ENCODE results near the gene EIF5. TPM values are rescaled to one million over a fixed set of nuclear protein-coding genes. Genes with fewer than 3 reads are reported as not detected.

EIF5 gene
- total RNA-seq, 1 experiment from 2014 or later = 238 TPM

- intact Hi-C loops (cut with micrococcal nuclease; ENCODE audit: unreplicated experiment) = no loop called here
- ChIA-PET CTCF (no interaction called here), POLR2A (interaction anchor here (0.6 to 0.7 kb wide), 2 partner anchors 56 to 197 kb away, joined by 4 to 7 read pairs; no protein-coding TSS in a partner anchor)
- H3K4me3 ChIP-seq (ENCODE audit: low read depth in 2 of 2, low read length in 2 of 2) = peak overlapping the region; percentile 79 to 91
- ATAC-seq (no peak), DNase-seq (ENCODE audit: low read depth, low spot score) (no peak)
- no peak overlapping the region; the same call in 1 of the 2 replicates for H3K27ac ChIP-seq (ENCODE audit: low read length)
- TSS peak; percentile 61 for BruUV-seq (replicated peaks)
- no peak for TF ChIP-seq POLR2AphosphoS5 (IDR thresholded peaks at IDR 0.05; ENCODE audit: low read depth, low read length)
- TF ChIP-seq CTCF (IDR thresholded peaks at IDR 0.05) = no peak
- no peak for TF ChIP-seq REST (IDR thresholded peaks at IDR 0.05; ENCODE audit: insufficient read depth in 1 of 2, low read depth in 2 of 2, low read length in 1 of 2)
- TF ChIP-seq TCF7L2 (IDR thresholded peaks at IDR 0.05; ENCODE audit: low read depth, low read length) = no peak
- no peak for TF ChIP-seq SIN3A (IDR thresholded peaks at IDR 0.05; ENCODE audit: borderline replicate concordance, insufficient read depth, low read depth, low read length)
- H3K4me1 ChIP-seq (ENCODE audit: control insufficient read depth, insufficient read depth, low read length) = peaks cover 22% of the 10 kb centered on the region
- H3K36me3 ChIP-seq (ENCODE audit: control insufficient read depth, insufficient read depth, low read length) = peaks cover 58% of the 10 kb centered on the region
- no peaks in the 10 kb centered on the region for H3K27me3 ChIP-seq (ENCODE audit: control insufficient read depth, insufficient read depth, low read length)
- H3K9me3 ChIP-seq (ENCODE audit: control insufficient read depth, insufficient read depth, low read depth, low read length) = no peaks in the 10 kb centered on the region
- in situ Hi-C loops (cut with HindIII; ENCODE audit: low pct_unique_long_range_greater_than_20kb, low sequenced_read_pairs) = no loop called here
These were observed 2.2 kb downstream of the EIF5 start for GRCh38 chr14:103336191-103336590.

GRCh38 chr14:103337794-103338193, 3.8 kb downstream of the EIF5 start:
- Histone ChIP-seq H3K9me3 (ENCODE audit: control insufficient read depth, insufficient read depth, low read depth, low read length) (no peaks in the 10 kb centered on the region), H3K27me3 (ENCODE audit: control insufficient read depth, insufficient read depth, low read length) (no peaks in the 10 kb centered on the region), H3K36me3 (ENCODE audit: control insufficient read depth, insufficient read depth, low read length) (peaks cover 73% of the 10 kb centered on the region), H3K27ac (ENCODE audit: low read length) (no peak overlapping the region), H3K4me3 (ENCODE audit: low read depth in 2 of 2, low read length in 2 of 2) (no peak overlapping the region), H3K4me1 (ENCODE audit: control insufficient read depth, insufficient read depth, low read length) (peaks cover 20% of the 10 kb centered on the region)
- TF ChIP-seq CTCF (IDR thresholded peaks at IDR 0.05) = no peak
- TF ChIP-seq POLR2AphosphoS5 (IDR thresholded peaks at IDR 0.05; ENCODE audit: low read depth, low read length) = no peak
- TF ChIP-seq TCF7L2 (IDR thresholded peaks at IDR 0.05; ENCODE audit: low read depth, low read length) = no peak
- no peak for TF ChIP-seq SIN3A (IDR thresholded peaks at IDR 0.05; ENCODE audit: borderline replicate concordance, insufficient read depth, low read depth, low read length)
- no peak for TF ChIP-seq REST (IDR thresholded peaks at IDR 0.05; ENCODE audit: insufficient read depth in 1 of 2, low read depth in 2 of 2, low read length in 1 of 2)
- DNase-seq (ENCODE audit: low read depth, low spot score) = no peak
- no peak for ATAC-seq
- intact Hi-C loops (cut with micrococcal nuclease; ENCODE audit: unreplicated experiment) = no loop called here
- ChIA-PET POLR2A (no interaction called here), CTCF (no interaction called here)
- no TSS peak for BruUV-seq (replicated peaks)
- in situ Hi-C loops (cut with HindIII; ENCODE audit: low pct_unique_long_range_greater_than_20kb, low sequenced_read_pairs) = no loop called here
